Tongue (tissue), 2 donors: ENCODE data around the gene CDYL. TPM values are rescaled to one million over a fixed set of nuclear protein-coding genes. Genes with fewer than 3 reads are reported as not detected.
A peak's percentile ranks its signal among the peaks of the same experiment; 100 is the strongest.

Experiments
- DNase-seq: peaks from one replicate; pipeline ENCODE4 v3.0.0-alpha.2; 2015
- total RNA-seq: library from RNA; depleted of rRNA; stranded (reverse); fragments of >200 nt; gene quantifications from one replicate; pipeline ENCODE4 v1.2.3, GENCODE V29; 2014

The CDYL gene
- total RNA-seq, 1 donor from 2014 or later = 32.6 TPM

- DNase-seq = no peak
These were observed 131.9 kb downstream of the CDYL start for GRCh38 chr6:4908062-4908461.

- DNase-seq = no peak
These were observed 133.0 kb downstream of the CDYL start for GRCh38 chr6:4909063-4909706.

- peak; percentile 50 for DNase-seq
These were observed 134.0 kb downstream of the CDYL start for GRCh38 chr6:4910037-4910760.

- no peak for DNase-seq
These were observed 136.4 kb downstream of the CDYL start for GRCh38 chr6:4912559-4912958.

GRCh38 chr6:4913705-4914419 lies 137.7 kb downstream of the CDYL start:
- DNase-seq = no peak

- DNase-seq = peak; percentile 56
These were observed 138.4 kb downstream of the CDYL start for GRCh38 chr6:4914420-4915159.

- no peak for DNase-seq
These were observed 140.9 kb downstream of the CDYL start for GRCh38 chr6:4916954-4917561.

GRCh38 chr6:4920914-4921410 lies 144.8 kb downstream of the CDYL start:
- DNase-seq = no peak

GRCh38 chr6:4922488-4923037 lies 146.4 kb downstream of the CDYL start:
- no peak for DNase-seq

- no peak for DNase-seq
These were observed 146.9 kb downstream of the CDYL start for GRCh38 chr6:4923081-4923480.

GRCh38 chr6:4924661-4925271 lies 148.6 kb downstream of the CDYL start:
- DNase-seq = no peak

- DNase-seq = no peak
These were observed 149.4 kb downstream of the CDYL start for GRCh38 chr6:4925580-4925979.

GRCh38 chr6:4928426-4928825 lies 152.2 kb downstream of the CDYL start:
- no peak for DNase-seq

- DNase-seq = no peak
These were observed 153.0 kb downstream of the CDYL start for GRCh38 chr6:4929097-4929718.

GRCh38 chr6:4930025-4930691 lies 154.0 kb downstream of the CDYL start:
- DNase-seq = peak; percentile 79

GRCh38 chr6:4931530-4932227 lies 155.5 kb downstream of the CDYL start:
- no peak for DNase-seq

- DNase-seq = no peak
These were observed 156.2 kb downstream of the CDYL start for GRCh38 chr6:4932228-4932903.

- DNase-seq = no peak
These were observed 159.3 kb downstream of the CDYL start for GRCh38 chr6:4935486-4935885.
